ENCODE results near the gene ANKRD27.
"Not testable (repeated sequence)": the region's sequence is repeated elsewhere in the genome, so short reads cannot be mapped to it uniquely, and the experiment has no call there.

ANKRD27 gene

DNA sequence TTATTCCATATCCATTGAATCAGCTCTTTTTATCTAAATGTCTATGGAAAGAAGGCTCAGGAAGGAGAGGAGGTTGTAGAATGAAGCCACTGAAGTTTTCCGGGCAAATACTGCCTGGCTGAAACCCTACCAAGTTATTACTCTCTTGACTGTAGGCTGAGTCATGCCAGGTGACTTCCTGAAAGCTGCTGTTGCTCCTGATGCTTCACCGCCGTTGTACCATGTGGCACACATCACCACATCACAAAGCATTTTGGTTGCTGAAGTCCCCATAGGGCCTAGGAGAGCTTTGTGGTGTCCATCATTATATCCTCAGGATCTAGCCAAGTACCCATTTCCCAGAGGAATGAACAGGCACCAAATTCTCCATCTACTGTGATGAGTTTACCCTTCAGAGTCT lies 33.5 kb upstream of the ANKRD27 start:
- ATAC-seq: no peak
- TF ChIP-seq ESRRG (CRISPR knock-in tag; IDR thresholded peaks at IDR 0.05): no peak

DNA sequence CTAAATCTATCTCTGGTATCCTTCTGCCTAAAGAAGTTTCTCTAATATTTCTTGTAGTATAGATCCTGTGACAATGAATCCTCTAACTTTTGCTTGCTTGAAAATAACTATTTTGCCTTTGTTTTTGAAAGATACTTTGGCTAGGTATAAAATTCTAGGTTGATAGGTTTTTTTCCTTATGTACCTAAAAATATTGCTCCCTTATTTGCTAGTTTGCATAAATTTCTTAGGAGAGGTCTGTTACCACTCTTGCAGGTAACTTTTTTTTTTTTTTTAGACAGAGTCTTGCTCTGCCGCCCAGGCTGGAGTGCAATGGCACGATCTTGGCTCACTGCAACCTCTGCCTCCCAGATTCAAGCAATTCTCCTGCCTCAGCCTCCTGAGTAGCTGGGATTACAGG lies 29.0 kb upstream of the ANKRD27 start:
- ATAC-seq: not testable (repeated sequence)

DNA sequence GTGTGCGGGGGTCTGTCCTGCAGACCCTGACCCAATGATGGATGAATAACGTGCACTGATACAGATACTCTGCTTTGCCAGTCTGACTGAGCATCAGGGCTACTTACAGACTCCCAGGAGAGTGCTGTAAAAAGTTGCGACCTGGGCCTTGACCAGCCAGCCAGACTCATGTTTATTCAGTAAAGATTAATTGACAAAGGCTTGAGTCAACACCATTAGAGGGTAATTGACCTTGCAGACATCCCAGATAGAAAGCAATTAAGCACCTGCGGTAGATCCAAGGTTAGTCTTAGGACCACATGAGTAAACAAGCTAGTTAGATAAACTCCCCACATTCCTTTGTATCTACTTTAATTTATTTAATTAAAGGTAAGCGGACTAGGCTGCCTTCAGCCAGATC lies 27.0 kb upstream of the ANKRD27 start:
- TF ChIP-seq TCF4 (CRISPR knock-in tag; IDR thresholded peaks at IDR 0.05; ENCODE audit: borderline replicate concordance) (peak; percentile 62; the same call in 1 of the 2 replicates), SNAI2 (CRISPR knock-in tag; IDR thresholded peaks at IDR 0.05) (peak; percentile 82; the same call in 1 of the 2 replicates), ZNF565 (CRISPR knock-in tag; conservative IDR thresholded peaks at IDR 0.05; ENCODE audit: low read depth) (no peak), ZNF70 (CRISPR knock-in tag; IDR thresholded peaks at IDR 0.05) (no peak), ZFP30 (CRISPR knock-in tag; IDR thresholded peaks at IDR 0.05) (no peak), GLIS3 (CRISPR knock-in tag; IDR thresholded peaks at IDR 0.05) (no peak), ZC3H10 (CRISPR knock-in tag; IDR thresholded peaks at IDR 0.05) (no peak), ISL1 (CRISPR knock-in tag; IDR thresholded peaks at IDR 0.05) (peak; percentile 75), CSRNP3 (CRISPR knock-in tag; IDR thresholded peaks at IDR 0.05) (no peak)
- no peak for ATAC-seq

DNA sequence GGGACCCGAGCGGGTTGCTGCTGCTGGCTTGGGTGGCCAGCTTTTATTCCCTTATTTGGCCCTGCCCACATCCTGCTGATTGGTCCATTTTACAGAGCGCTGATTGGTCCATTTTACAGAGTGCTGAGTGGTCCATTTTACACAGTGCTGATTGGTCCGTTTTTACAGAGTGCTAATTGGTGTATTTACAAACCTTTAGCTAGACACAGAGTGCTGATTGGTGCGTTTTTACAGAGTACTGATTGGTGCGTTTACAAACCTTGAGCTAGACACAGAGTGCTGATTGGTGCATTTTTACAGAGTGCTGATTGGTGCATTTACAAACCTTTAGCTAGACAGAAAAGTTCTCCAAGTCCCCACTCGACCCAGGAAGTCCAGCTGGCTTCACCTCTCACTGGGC lies 25.1 kb upstream of the ANKRD27 start:
- ATAC-seq: not testable (repeated sequence)

DNA sequence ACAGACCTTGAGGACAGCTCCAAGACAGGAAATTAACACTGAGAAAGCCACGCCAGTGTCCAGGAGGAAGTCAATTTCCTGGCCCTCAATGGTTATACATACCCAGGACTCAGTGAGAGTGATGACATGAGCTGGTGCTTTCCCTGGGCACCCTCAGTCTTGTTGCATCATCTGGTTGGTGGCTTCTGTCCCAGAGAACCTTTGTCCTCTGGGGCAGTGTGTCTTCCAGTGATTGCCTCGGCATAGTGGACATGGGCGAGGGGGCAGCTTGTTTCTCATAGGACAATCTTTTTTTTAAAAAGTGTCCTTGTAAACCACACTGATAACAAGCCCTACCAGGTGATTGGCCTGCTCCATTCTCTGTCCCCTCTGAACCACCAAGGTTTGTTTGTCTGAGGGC lies 21.8 kb upstream of the ANKRD27 start:
- not testable (repeated sequence) for ATAC-seq

DNA sequence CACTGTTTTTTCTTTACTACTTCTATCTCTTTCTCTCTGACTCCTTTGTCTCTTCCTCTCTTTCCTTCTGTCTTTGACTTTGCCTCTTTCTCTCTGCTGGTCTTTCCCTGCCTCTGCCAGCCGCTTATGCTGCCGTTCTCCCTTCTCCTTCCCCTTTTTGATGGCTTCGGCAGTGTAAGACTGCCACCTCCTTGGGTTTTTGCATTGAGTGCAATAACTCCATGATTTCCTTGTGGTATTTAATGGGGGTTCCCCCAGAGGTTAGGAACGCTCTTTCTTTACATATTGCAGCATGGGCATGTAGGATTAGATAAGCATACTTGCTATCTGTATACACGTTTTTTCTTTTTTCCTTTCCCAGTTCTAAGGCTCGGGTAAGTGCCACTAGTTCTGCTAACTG lies 20.5 kb upstream of the ANKRD27 start:
- not testable (repeated sequence) for ATAC-seq

- ATAC-seq: not testable (repeated sequence)
Measured at GRCh38 chr19:32694851-32695250, 19.9 kb upstream of the ANKRD27 start.

GRCh38 chr19:32694316-32694715 lies 19.3 kb upstream of the ANKRD27 start:
- ATAC-seq: not testable (repeated sequence)

DNA sequence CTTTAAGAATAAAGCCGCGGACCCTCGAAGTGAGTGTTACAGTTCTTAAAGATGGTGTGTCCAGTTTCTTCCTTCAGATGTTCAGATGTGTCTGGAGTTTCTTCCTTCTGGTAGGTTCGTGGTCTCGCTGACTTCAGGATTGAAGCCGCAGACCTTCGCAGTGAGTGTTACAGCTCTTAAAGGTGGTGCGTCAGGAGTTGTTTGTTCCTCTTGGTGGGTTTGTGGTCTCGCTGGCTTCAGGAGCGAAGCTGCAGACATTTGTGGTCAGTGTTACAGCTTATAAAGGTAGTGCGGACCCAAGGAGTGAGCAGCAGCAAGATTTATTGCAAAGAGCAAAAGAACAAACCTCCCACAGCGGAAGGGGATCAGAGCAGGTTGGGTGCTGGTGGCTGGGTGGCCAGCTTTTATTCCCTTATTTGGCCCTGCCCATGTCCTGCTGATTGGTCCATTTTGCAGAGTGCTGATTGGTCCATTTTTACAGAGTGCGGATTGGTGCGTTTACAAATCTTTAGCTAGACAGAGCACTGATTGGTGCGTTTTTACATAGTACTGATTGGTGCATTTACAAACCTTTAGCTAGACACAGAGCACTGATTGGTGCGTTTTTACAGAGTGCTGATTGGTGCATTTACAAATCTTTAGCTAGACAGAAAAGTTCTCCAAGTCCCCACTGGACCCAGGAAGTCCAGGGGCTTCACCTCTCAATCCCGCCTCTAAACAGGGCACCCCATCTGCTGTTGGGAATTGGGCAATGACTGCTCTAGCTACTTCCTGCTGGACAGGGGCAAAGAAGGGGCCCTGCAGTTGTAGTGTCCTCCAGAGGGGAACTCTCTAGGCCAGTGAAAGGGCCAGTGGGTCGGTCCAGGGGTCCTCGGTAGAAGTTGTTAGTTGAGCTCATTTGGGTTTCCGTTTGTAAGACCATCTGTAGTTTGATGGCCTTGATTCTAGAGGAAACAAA lies 18.4 kb upstream of the ANKRD27 start:
- ATAC-seq: not testable (repeated sequence)

- peak; percentile 2; the same call in 1 of the 3 replicates for ATAC-seq
- TF ChIP-seq ZNF8 (CRISPR knock-in tag; IDR thresholded peaks at IDR 0.05): no peak
- no peak for TF ChIP-seq ARNTL (CRISPR knock-in tag; IDR thresholded peaks at IDR 0.05; ENCODE audit: borderline replicate concordance, low read depth)
- TF ChIP-seq ZFP3 (CRISPR knock-in tag; IDR thresholded peaks at IDR 0.05): no peak
- no peak for TF ChIP-seq SNAI2 (CRISPR knock-in tag; IDR thresholded peaks at IDR 0.05)
- no peak for TF ChIP-seq ESRRG (CRISPR knock-in tag; IDR thresholded peaks at IDR 0.05)
- TF ChIP-seq GLIS3 (CRISPR knock-in tag; IDR thresholded peaks at IDR 0.05): no peak
- TF ChIP-seq PPARA (CRISPR knock-in tag; IDR thresholded peaks at IDR 0.05; ENCODE audit: borderline replicate concordance): no peak
- no peak for TF ChIP-seq ZNF70 (CRISPR knock-in tag; IDR thresholded peaks at IDR 0.05)
- no peak for TF ChIP-seq ZFP30 (CRISPR knock-in tag; IDR thresholded peaks at IDR 0.05)
Measured at GRCh38 chr19:32692727-32693061, 17.7 kb upstream of the ANKRD27 start.

- peak; percentile 79 for ATAC-seq
- no peak for TF ChIP-seq OSR1 (CRISPR knock-in tag; IDR thresholded peaks at IDR 0.05)
- TF ChIP-seq ARNTL (CRISPR knock-in tag; IDR thresholded peaks at IDR 0.05; ENCODE audit: borderline replicate concordance, low read depth): no peak
- TF ChIP-seq ZNF70 (CRISPR knock-in tag; IDR thresholded peaks at IDR 0.05): no peak
Measured at GRCh38 chr19:32691952-32692726, 17.2 kb upstream of the ANKRD27 start.
